Endometrium (tissue), 2 donors: ENCODE data around the gene PLA2G2D.

Source experiments
- FAIRE-seq: peaks from 2 replicates; lab custom pipeline; 2012; peaks lifted over from hg19 to GRCh38; lab: Jason Lieb, UNC
- donor health status: control.
- donor health status: control.

Gene PLA2G2D, protein sequence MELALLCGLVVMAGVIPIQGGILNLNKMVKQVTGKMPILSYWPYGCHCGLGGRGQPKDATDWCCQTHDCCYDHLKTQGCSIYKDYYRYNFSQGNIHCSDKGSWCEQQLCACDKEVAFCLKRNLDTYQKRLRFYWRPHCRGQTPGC

GRCh38 chr1:20119347-20119746, at the start of gene PLA2G2D:
TSS of gene PLA2G2D (minus strand) at chr1:20119536. CDS start at chr1:20119498, 38 bp downstream.
- FAIRE-seq: no peak

- FAIRE-seq: no peak
These were observed 49.5 kb upstream of the PLA2G2D start for GRCh38 chr1:20168564-20169491.

- no peak for FAIRE-seq
These were observed 47.8 kb upstream of the PLA2G2D start for GRCh38 chr1:20167126-20167525.

GRCh38 chr1:20166051-20166450, 46.7 kb upstream of the PLA2G2D start:
- no peak for FAIRE-seq

- FAIRE-seq: no peak
These were observed 46.2 kb upstream of the PLA2G2D start for GRCh38 chr1:20165522-20165951.

DNA sequence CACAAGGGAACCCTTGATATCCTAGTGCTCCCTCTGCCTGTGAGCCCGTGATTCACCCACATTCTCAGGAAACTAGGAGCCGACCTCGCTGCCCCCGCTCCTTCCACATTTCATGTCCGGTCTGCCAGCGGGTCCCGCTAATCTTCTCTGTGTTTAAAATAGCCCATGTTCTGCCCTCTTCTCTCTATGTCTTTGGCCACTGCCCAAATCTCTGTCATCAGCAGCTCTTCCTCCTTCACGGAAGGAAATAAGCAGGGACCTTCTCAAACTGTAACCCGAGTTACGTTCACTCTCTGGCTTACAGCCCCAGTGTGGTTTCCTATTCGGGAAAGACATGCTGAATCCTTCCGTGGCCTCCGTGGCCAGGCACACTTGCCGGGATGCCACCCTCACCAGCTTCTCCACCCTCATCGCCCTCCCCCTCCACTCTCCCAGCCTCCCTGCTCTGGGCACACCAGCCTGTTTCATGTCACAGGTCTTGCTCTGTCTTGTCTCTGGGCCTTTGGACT, 45.4 kb upstream of the PLA2G2D start:
- no peak for FAIRE-seq

DNA sequence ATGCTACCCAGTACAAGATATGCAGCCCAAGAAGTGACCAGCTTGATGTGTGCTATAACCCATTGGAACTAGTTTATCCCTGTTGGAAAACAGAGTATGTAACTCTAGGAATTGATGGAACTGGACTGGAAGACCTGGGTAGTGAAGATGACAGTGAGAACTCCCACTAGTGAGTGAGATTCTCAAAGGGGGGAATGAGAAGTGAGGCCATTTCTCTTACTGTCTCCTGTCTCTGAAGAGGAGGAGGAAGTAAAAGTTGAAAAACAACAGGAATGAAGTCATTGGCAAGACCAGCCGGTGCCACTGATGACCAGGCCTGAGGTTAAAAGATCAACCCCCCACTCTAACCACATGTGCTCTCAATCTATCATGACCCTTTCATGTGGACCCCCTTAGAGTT, 40.7 kb upstream of the PLA2G2D start:
- no peak for FAIRE-seq

DNA sequence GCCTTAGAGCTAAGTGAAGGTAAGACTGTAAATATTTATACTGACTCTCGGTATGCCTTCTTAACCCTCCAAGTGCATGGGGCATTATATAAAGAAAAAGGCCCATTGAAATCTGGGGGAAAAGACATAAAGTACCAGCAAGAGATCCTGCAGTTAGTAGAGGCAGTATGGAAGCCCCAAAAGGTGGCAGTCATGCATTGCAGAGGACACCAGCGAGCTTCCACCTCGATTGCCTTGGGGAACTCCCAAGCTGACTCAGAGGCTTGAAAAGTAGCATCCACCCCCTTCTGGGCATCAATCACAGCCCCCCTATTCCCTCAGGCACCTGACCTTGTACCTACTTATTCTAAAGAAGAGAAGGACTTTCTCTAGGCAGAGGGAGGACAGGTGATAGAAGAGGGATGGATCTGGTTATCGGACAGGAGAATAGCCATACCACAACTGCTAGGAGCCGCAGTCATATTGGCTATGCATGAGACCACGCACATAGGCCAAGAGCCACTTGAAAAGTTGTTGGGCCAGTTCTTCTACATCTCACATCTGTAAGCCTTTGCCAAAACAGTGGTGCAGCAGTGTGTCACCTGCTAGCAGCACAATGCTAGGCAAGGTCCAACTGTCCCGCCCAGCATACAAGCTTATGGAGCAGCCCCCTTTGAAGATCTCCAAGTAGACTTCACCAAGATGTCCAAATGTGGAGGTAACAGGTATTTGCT, 39.2 kb upstream of the PLA2G2D start:
- no peak for FAIRE-seq

GRCh38 chr1:20154301-20154831, 35.0 kb upstream of the PLA2G2D start:
- FAIRE-seq: no peak

- FAIRE-seq: no peak
These were observed 33.7 kb upstream of the PLA2G2D start for GRCh38 chr1:20153000-20153418.

DNA sequence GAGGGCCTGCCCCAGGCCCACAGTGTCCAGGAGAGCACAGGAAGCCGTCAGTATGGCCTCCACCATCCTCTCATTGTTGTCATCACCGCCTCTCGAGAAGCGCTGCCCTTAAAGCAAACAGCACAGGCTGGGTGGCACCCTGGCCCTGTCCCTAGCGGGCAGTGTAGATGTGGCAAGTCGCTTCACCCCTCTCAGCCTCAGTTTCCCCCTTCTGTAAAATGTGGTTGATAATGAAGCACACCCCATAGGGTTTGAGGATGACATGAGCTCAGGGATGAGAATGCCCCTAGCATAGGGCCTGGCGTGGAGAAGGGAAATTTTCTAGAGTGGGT, 33.2 kb upstream of the PLA2G2D start:
- FAIRE-seq: no peak

DNA sequence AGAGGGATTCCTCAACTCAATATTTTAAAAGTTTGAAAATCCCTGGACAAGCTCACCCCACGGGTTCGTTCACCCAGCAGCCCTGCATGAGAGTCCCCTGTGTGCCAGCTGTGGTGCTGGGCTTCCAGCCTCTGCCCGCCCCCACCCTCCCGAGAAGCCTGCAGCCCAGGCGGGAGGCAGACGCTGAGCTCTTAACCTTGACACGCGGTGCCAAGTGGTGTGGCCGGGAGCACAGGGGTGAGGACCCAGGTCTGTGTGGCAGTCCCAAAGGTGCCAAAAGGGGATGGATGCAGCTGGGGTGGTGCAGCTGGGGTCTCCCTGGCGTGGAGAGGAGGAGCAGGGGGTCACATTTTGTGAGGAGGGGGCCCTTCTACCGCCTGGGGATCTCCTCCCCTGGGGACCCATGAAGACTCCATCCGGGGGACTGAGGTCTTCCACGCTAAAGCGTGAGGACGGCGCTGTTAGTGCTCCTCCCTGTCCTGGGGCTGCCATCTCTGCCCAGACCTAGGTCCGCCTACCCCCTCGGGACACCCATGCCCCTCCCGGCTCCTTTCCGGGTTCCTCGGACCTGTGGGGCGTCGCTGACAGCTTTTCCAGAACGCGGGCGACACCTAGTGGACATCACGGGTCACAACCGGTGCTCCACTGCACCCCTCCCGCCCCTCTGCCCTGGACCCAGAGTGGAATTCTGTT, 32.7 kb upstream of the PLA2G2D start:
- FAIRE-seq: no peak

- FAIRE-seq: no peak
These were observed 31.6 kb upstream of the PLA2G2D start for GRCh38 chr1:20150969-20151368.

- FAIRE-seq: no peak
These were observed 31.0 kb upstream of the PLA2G2D start for GRCh38 chr1:20150326-20150705.

- no peak for FAIRE-seq
These were observed 30.4 kb upstream of the PLA2G2D start for GRCh38 chr1:20149601-20150325.

DNA sequence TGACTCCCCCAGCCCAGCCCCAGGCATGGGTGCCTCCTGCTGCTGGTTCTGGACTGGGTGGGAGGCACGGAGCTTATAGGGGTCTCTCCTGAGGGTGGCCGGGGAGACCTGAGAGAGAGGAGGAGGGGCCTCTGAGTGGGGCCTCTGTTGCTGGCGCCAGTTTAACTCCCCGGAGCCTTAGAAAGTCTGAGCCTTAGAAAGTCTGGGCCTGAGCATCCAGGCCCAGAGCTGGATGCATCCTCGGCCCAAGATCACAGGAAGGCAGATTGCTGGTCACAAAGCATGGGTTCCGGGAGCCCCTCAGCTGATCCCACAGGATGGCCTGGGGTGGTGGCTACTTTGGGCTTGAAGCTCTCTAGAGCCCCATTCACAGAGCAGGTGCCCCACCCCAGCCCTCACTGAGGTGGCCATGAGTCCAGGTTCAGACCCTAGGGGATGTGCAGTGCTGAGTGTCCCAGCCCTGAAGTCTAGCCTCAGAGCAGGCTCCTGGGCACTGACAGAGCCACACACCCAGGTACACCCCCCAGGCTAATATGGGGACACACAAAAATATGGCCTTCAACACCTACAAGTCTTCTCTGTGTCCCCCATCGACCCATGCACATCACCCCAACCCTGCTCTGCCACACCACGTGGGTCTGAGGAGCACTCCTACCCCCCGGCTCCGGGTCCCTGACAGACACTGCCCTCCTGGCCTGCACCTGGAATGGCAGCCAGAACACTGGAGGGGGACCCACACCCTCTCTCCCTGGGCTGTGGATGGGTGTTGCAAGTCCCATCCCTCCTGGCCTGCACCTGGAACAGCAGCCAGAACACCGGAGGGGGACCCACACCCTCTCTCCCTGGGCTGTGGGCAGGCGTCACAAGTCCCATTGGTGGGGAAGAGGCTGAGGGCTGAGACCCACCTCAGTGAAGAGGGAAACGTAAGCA, 29.5 kb upstream of the PLA2G2D start:
- no peak for FAIRE-seq

DNA sequence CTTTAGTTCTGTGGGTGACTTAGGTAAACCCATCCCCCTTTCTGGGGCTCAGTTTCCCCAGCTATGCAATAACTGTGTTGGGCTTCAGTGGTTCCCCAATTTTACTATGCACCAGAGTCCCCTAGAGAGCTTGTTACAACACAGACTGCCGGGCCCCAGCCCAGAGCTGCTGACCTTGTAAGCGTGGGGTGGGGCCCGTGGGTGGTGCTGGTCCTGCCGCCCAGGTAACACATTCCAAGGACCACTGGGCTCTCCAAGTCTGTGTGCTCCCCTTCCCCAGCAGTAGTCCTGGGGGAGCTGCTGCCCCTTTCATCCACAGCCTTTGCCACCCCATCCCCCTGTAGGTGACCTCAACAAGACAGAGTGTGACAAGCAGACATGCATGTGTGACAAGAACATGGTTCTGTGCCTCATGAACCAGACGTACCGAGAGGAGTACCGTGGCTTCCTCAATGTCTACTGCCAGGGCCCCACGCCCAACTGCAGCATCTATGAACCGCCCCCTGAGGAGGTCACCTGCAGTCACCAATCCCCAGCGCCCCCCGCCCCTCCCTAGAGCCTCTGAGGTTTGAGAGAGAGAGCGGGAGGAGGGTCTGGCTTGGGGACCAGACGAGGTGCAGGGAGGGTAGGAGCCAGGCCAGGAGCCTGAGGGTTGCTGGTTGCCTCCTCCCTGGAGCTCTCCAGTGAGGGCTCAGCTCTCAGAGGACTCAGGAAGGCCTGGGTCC, 28.7 kb upstream of the PLA2G2D start:
- FAIRE-seq: no peak

GRCh38 chr1:20143734-20144565, 24.6 kb upstream of the PLA2G2D start:
- FAIRE-seq: no peak

DNA sequence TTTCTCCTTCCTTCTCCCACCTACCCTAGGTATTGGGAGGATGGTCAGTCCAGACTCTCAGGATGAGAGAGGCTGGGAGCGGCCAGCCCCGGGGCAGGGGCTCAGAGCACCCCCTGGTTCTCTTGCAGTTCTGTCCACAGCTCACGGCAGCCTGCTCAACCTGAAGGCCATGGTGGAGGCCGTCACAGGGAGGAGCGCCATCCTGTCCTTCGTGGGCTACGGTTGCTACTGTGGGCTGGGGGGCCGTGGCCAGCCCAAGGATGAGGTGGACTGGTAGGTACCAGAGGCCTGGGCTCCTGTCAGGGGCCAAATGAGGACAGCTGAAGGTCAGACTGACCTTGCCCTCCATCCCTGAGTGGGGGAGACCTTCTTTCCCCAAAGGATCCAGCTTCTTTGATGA, 24.0 kb upstream of the PLA2G2D start:
- FAIRE-seq: no peak
